Measurements from ENCODE around the gene MRPL22. TPM values are rescaled to one million over a fixed set of nuclear protein-coding genes. Genes with fewer than 3 reads are reported as not detected.

The MRPL22 gene
- total and polyA plus RNA-seq, 2 of the 13 experiments (the other 11 are each of a cell fraction or from before 2014, with no cell fraction given) = 66.8 to 84.8 TPM

DNA sequence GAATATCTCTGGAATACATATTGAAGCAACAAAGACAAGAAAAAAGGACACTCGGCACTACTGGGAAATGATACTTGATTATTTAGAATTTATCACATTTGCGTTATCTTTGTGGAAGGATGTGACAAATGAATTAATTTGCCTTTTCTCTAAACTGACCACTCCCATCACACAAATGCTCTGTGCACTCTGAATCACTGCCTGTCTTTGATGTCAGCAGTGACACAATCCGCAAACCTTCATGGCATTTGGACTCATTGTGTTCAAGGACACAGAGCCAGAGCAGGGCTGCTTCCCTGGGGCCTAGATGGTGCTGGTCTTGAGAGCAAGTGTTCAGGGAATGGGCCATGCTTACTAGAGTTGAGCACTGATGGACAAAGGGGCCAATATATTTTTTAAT is 67.8 kb downstream of the MRPL22 start (continued):
- TF ChIP-seq, protein P1, sequence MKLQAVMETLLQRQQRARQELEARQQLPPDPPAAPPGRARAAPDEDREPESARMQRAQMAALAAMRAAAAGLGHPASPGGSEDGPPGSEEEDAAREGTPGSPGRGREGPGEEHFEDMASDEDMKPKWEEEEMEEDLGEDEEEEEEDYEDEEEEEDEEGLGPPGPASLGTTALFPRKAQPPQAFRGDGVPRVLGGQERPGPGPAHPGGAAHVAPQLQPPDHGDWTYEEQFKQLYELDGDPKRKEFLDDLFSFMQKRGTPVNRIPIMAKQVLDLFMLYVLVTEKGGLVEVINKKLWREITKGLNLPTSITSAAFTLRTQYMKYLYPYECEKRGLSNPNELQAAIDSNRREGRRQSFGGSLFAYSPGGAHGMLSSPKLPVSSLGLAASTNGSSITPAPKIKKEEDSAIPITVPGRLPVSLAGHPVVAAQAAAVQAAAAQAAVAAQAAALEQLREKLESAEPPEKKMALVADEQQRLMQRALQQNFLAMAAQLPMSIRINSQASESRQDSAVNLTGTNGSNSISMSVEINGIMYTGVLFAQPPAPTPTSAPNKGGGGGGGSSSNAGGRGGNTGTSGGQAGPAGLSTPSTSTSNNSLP (IDR thresholded peaks at IDR 0.05; ENCODE audit: low read depth, low read length) = no peak
- TF ChIP-seq POGZ (CRISPR knock-in tag; IDR thresholded peaks at IDR 0.05) = peak; percentile 70
- TF ChIP-seq ZNF558 (CRISPR knock-in tag; IDR thresholded peaks at IDR 0.05; ENCODE audit: borderline replicate concordance) = no peak
- no peak for TF ChIP-seq ZNF207 (IDR thresholded peaks at IDR 0.05; ENCODE audit: borderline replicate concordance)
- TF ChIP-seq, protein P2, sequence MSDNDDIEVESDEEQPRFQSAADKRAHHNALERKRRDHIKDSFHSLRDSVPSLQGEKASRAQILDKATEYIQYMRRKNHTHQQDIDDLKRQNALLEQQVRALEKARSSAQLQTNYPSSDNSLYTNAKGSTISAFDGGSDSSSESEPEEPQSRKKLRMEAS (IDR thresholded peaks at IDR 0.05) = no peak
- TF ChIP-seq ATF1 (CRISPR knock-in tag; IDR thresholded peaks at IDR 0.05) = 0 out of 2 replicates have a peak, but pooled peaks have one; percentile 22
- no peak for TF ChIP-seq ZSCAN12 (CRISPR knock-in tag; IDR thresholded peaks at IDR 0.05)
- no peak for TF ChIP-seq RARG (CRISPR knock-in tag; IDR thresholded peaks at IDR 0.05; ENCODE audit: low read depth)
- no peak for TF ChIP-seq NCOR1 (IDR thresholded peaks at IDR 0.05; ENCODE audit: borderline replicate concordance, low read length)
- TF ChIP-seq WIZ (CRISPR knock-in tag; IDR thresholded peaks at IDR 0.05) = no peak
- TF ChIP-seq, protein P3, sequence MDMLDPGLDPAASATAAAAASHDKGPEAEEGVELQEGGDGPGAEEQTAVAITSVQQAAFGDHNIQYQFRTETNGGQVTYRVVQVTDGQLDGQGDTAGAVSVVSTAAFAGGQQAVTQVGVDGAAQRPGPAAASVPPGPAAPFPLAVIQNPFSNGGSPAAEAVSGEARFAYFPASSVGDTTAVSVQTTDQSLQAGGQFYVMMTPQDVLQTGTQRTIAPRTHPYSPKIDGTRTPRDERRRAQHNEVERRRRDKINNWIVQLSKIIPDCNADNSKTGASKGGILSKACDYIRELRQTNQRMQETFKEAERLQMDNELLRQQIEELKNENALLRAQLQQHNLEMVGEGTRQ (IDR thresholded peaks at IDR 0.05; ENCODE audit: low read depth, low read length) = no peak
- TF ChIP-seq, protein P3 (CRISPR knock-in tag; IDR thresholded peaks at IDR 0.05; ENCODE audit: borderline replicate concordance) = no peak
- TF ChIP-seq NONO (IDR thresholded peaks at IDR 0.05) = no peak
- TF ChIP-seq NONO (CRISPR knock-in tag; conservative IDR thresholded peaks at IDR 0.05) = no peak
- no peak for TF ChIP-seq ZNF816 (CRISPR knock-in tag; IDR thresholded peaks at IDR 0.05; ENCODE audit: borderline replicate concordance)
- TF ChIP-seq TEAD3 (CRISPR knock-in tag; optimal IDR thresholded peaks at IDR 0.05; ENCODE audit: borderline replicate concordance) = peak; percentile 98
- no peak for TF ChIP-seq ZNF513 (CRISPR knock-in tag; conservative IDR thresholded peaks at IDR 0.05)
- TF ChIP-seq KMT2A (CRISPR knock-in tag; IDR thresholded peaks at IDR 0.05) = no peak
- TF ChIP-seq BRD4 (CRISPR knock-in tag; IDR thresholded peaks at IDR 0.05) = no peak
- TF ChIP-seq ZNF549 (CRISPR knock-in tag; IDR thresholded peaks at IDR 0.05) = no peak
- peak; percentile 64 for TF ChIP-seq CREM (IDR thresholded peaks at IDR 0.05)
- no peak for TF ChIP-seq CREM (CRISPR knock-in tag; IDR thresholded peaks at IDR 0.05)
- TF ChIP-seq NFIC (IDR thresholded peaks at IDR 0.05; ENCODE audit: low read length) = 0 out of 2 replicates have a peak, but pooled peaks have one; percentile 13
- no peak for TF ChIP-seq PCBP2 (optimal IDR thresholded peaks at IDR 0.05; ENCODE audit: low read depth, low read length, poor library complexity, severe bottlenecking)
- no peak for TF ChIP-seq ZC3H13 (CRISPR knock-in tag; IDR thresholded peaks at IDR 0.05)
- TF ChIP-seq TGIF2 (CRISPR knock-in tag; IDR thresholded peaks at IDR 0.05) = no peak
- TF ChIP-seq ZNF468 (CRISPR knock-in tag; IDR thresholded peaks at IDR 0.05) = no peak
- no peak for TF ChIP-seq CHD4 (IDR thresholded peaks at IDR 0.05; ENCODE audit: borderline replicate concordance, low read length)
- TF ChIP-seq BCL6 (CRISPR knock-in tag; IDR thresholded peaks at IDR 0.05) = 0 out of 2 replicates have a peak, but pooled peaks have one; percentile 21
- no peak for TF ChIP-seq CHD2 (IDR thresholded peaks at IDR 0.05; ENCODE audit: low read depth, low read length)
